ENCODE measurements around the gene NRARP. TPM values are rescaled to one million over a fixed set of nuclear protein-coding genes. Genes with fewer than 3 reads are reported as not detected.
A peak's percentile ranks its signal among the peaks of the same experiment; 100 is the strongest.

NRARP gene
- total and polyA plus RNA-seq, 2 of the 13 experiments (the other 11 are each of a cell fraction or from before 2014, with no cell fraction given), result 0.22 to 0.46 TPM

GRCh38 chr9:137254624-137255447, 47.2 kb downstream of the NRARP start, which contains the start of gene NELFB (continued):
- TF ChIP-seq CEBPG (CRISPR knock-in tag; IDR thresholded peaks at IDR 0.05), result no peak
- no peak for TF ChIP-seq PBX3 (CRISPR knock-in tag; IDR thresholded peaks at IDR 0.05; ENCODE audit: borderline replicate concordance)
- no peak for TF ChIP-seq ZSCAN21 (CRISPR knock-in tag; IDR thresholded peaks at IDR 0.05; ENCODE audit: borderline replicate concordance)
- peak; percentile 55 for TF ChIP-seq HNRNPLL (IDR thresholded peaks at IDR 0.05; ENCODE audit: low read depth, low read length, poor library complexity, severe bottlenecking)
- TF ChIP-seq NFIB (CRISPR knock-in tag; IDR thresholded peaks at IDR 0.05; ENCODE audit: borderline replicate concordance), result no peak
- no peak for TF ChIP-seq ZFP36L2 (CRISPR knock-in tag; IDR thresholded peaks at IDR 0.05)
- no peak for TF ChIP-seq TEF (CRISPR knock-in tag; IDR thresholded peaks at IDR 0.05)
- no peak for TF ChIP-seq POGZ (CRISPR knock-in tag; IDR thresholded peaks at IDR 0.05)
- no peak for TF ChIP-seq ETV6 (CRISPR knock-in tag; conservative IDR thresholded peaks at IDR 0.05)
- no peak for TF ChIP-seq ZNF766 (CRISPR knock-in tag; IDR thresholded peaks at IDR 0.05; ENCODE audit: borderline replicate concordance)
- TF ChIP-seq, protein P1, sequence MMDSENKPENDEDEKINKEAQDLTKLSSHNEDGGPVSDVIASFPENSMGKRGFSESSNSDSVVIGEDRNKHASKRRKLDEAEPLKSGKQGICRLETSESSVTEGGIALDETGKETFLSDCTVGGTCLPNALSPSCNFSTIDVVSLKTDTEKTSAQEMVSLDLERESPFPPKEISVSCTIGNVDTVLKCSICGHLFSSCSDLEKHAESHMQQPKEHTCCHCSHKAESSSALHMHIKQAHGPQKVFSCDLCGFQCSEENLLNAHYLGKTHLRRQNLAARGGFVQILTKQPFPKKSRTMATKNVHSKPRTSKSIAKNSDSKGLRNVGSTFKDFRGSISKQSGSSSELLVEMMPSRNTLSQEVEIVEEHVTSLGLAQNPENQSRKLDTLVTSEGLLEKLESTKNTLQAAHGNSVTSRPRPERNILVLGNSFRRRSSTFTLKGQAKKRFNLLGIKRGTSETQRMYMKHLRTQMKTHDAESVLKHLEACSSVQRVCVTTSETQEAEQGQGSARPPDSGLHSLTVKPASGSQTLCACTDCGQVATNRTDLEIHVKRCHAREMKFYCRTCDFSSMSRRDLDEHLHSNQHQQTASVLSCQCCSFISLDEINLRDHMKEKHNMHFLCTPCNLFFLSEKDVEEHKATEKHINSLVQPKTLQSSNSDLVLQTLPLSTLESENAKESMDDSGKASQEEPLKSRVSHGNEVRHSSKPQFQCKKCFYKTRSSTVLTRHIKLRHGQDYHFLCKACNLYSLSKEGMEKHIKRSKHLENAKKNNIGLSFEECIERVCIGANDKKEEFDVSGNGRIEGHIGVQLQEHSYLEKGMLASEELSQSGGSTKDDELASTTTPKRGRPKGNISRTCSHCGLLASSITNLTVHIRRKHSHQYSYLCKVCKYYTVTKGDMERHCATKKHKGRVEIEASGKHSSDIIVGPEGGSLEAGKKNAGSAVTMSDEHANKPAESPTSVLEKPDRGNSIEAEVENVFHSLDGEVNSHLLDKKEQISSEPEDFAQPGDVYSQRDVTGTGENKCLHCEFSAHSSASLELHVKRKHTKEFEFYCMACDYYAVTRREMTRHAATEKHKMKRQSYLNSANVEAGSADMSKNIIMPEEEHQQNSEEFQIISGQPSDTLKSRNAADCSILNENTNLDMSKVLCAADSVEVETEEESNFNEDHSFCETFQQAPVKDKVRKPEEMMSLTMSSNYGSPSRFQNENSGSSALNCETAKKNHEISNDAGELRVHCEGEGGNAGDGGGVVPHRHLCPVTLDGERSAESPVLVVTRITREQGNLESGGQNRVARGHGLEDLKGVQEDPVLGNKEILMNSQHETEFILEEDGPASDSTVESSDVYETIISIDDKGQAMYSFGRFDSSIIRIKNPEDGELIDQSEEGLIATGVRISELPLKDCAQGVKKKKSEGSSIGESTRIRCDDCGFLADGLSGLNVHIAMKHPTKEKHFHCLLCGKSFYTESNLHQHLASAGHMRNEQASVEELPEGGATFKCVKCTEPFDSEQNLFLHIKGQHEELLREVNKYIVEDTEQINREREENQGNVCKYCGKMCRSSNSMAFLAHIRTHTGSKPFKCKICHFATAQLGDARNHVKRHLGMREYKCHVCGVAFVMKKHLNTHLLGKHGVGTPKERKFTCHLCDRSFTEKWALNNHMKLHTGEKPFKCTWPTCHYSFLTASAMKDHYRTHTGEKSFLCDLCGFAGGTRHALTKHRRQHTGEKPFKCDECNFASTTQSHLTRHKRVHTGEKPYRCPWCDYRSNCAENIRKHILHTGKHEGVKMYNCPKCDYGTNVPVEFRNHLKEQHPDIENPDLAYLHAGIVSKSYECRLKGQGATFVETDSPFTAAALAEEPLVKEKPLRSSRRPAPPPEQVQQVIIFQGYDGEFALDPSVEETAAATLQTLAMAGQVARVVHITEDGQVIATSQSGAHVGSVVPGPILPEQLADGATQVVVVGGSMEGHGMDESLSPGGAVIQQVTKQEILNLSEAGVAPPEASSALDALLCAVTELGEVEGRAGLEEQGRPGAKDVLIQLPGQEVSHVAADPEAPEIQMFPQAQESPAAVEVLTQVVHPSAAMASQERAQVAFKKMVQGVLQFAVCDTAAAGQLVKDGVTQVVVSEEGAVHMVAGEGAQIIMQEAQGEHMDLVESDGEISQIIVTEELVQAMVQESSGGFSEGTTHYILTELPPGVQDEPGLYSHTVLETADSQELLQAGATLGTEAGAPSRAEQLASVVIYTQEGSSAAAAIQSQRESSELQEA (CRISPR knock-in tag; IDR thresholded peaks at IDR 0.05; ENCODE audit: not compliant biosample characterization), result no peak
- no peak for TF ChIP-seq MIER3 (CRISPR knock-in tag; IDR thresholded peaks at IDR 0.05; ENCODE audit: borderline replicate concordance)
- TF ChIP-seq ZNF777 (CRISPR knock-in tag; IDR thresholded peaks at IDR 0.05), result 0 out of 2 replicates have a peak, but pooled peaks have one; percentile 57
- 0 out of 2 replicates have a peak, but pooled peaks have one; percentile 18 for TF ChIP-seq HMGXB3 (CRISPR knock-in tag; IDR thresholded peaks at IDR 0.05; ENCODE audit: borderline replicate concordance)
